GM21390 (cell line): ENCODE results near the gene PHLDB1.
A peak's percentile ranks its signal among the peaks of the same experiment; 100 is the strongest.
"Not testable (repeated sequence)": the region's sequence is repeated elsewhere in the genome, so short reads cannot be mapped to it uniquely, and the experiment has no call there.

Experiments
- ATAC-seq: cut with Tn5 transposase; IDR thresholded peaks from one replicate; pipeline ENCODE4 v1.9.1; 2021; ENCODE audit not compliant: unreplicated experiment

PHLDB1 gene

GRCh38 chr11:118682939-118683338, 75.5 kb downstream of the PHLDB1 start:
- not testable (repeated sequence) for ATAC-seq

DNA sequence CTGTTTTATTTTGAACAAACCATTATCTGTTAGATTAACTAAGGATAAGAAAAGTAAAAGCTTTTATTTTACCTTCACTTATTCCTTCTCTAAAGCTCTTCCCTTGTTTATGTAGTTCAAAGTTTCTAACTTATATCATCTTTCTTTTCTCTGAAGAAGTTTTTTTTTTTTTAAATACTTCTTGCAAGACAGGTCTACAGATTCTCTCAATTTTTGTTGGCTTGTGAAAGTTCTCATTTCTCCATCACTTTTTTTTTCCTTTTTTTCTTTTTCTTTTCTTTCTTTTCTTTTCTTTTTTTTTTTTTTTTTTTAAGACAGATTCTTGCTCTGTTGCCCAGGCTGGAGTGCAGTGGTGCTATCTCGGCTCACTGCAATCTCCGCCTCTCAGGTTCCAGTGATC, 76.8 kb downstream of the PHLDB1 start:
- ATAC-seq = no peak

- no peak for ATAC-seq
Observed at GRCh38 chr11:118687906-118688305, 80.5 kb downstream of the PHLDB1 start.

DNA sequence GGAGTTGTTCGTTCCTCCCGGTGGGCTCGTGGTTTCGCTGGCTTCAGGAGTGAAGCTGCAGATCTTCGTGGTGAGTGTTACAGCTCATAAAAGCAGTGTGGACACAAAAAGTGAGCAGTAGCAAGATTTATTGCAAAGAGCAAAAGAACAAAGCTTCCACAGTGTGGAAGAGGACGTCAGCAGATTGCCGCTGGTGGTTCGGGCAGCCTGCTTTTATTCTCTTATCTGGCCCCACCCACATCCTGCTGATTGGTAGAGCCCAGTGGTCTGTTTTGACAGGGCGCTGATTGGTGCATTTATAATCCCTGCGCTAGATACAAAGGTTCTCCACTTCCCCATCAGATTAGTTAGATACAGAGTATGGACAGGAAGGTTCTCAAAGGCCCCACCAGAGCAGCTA, 80.9 kb downstream of the PHLDB1 start:
- not testable (repeated sequence) for ATAC-seq

- ATAC-seq = no peak
Observed at GRCh38 chr11:118688851-118689502, 81.6 kb downstream of the PHLDB1 start.

GRCh38 chr11:118689503-118689851, 82.1 kb downstream of the PHLDB1 start:
- no peak for ATAC-seq

- peak; percentile 84 for ATAC-seq
Observed at GRCh38 chr11:118689852-118690552, 82.6 kb downstream of the PHLDB1 start.

DNA sequence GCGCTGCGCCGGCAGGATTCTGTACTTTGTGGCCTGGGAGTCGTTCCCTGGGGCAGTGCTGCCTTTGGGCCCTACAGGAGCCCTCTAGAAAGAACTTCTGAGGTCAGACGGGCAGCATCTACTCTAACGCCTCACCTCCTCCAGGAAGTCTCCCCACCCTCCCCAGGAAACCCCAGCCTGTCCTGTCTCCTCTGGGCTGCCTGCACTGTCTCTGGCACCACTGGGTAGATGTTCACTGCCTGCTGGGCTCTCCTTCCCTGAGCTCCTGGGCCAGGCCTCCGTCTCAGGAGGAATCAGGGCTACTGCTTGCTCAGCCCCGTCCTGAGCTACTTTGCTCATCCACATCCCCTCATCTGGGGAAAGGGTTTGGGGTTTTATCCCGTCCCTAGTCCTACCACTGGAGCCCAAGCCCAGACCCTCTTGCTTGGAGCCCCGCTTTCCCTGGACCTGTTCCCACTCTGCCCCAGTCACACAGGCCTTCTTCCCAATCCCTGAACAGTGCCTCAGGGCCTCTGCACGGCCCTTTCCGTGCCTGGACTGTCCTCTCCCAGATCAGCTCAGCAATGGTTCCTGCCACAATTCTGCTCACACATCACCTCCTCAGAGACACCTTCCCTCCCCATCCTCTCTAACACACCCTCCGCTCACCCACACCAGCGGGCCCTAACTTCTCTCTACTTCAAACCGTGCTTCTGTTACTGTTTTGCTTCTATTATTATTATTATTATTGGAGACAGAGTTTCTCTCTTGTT, 83.3 kb downstream of the PHLDB1 start:
- no peak for ATAC-seq

GRCh38 chr11:118691926-118692830, 84.8 kb downstream of the PHLDB1 start:
- ATAC-seq = peak; percentile 27

DNA sequence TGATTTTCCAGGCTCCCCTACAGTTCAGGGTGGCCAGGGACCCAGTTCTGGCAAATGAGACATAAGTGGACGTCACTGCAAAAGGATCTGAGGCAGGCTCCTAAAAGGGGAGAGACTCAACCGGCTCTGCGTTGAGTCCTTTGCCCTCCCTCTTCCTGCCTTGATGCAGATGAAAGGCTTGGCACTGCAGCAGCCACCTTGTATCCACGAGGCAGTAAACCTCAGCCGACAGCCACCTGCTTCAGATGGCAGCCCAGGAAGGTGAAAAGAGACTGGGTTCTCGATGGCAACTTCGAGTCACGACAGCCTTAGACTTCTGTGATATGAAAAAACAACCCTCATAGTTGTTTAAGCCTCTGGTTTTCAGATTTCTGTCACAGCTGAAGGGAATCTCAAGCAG, 86.8 kb downstream of the PHLDB1 start:
- ATAC-seq = no peak

DNA sequence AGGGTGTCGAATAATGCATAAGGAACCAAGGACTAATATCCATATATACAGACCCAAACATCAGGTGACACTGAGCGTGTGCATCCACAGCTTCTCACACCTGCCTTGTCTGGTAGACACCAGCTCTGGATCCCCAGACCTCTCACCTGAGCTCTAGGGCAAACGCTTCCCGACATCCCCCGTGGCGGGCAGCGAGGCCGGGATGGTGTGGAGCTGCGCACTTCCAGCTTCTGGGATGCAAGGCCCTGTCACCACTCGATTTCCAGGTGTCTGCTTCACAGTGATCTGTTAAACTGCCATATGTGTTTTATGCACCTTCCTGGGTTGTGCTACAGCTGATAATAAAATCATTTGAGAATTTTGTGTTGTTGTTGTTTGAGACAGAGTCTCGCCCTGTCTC, 87.4 kb downstream of the PHLDB1 start:
- no peak for ATAC-seq

GRCh38 chr11:118696673-118697226, 89.3 kb downstream of the PHLDB1 start:
- no peak for ATAC-seq

DNA sequence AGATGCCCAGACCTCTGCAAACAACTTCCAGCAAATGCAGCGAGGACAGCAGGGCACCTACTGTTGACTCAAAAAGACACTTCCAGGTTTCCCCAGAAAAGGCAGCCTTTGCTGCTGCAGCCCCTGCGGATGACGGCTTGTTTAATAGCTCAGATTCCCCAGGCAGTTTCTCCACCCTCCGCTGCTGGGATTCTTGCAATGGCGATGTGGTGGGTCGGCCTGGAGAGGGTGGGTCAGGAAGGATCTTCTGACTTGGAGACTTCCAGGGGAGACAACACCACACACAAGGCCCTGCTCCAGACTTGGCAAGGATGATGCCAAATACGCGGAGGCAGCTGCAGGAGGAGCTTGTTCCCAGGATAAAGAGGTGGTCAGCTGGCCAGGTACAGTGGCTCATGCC, 89.9 kb downstream of the PHLDB1 start:
- ATAC-seq = no peak

GRCh38 chr11:118699506-118700220, 92.2 kb downstream of the PHLDB1 start:
- no peak for ATAC-seq

GRCh38 chr11:118703563-118704106, 96.2 kb downstream of the PHLDB1 start:
- no peak for ATAC-seq

DNA sequence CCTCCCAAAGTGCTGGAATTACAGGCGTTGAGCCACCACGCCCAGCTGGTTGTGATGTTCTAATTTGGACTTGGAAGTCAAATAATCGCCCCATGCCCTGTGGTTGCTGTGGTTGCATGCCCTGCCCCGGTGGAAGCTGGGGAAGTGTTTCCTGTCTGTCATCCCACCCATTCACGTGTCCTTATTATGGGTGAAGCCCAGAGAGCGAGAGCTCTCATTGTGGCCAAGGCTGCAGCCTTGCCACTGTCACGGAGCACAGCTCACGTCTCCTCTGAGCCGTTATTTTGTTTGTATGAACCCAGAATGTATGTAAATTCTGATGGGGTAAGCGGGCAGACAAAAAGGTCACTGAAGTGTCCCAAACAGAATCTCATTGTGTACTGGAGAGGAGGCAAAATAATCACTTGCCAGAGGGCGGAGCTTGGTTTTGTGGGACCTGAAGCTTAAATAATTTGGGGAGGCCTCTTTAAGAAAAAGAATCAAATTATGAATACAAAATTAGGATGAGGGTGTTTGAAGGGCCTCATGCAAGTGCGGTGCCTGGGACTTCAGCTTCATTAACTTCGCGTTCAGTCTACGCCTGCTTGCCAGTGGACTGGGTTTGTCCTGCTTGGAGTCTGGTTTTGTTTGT, 97.8 kb downstream of the PHLDB1 start:
- ATAC-seq = no peak

- no peak for ATAC-seq
Observed at GRCh38 chr11:118705791-118706545, 98.6 kb downstream of the PHLDB1 start.

DNA sequence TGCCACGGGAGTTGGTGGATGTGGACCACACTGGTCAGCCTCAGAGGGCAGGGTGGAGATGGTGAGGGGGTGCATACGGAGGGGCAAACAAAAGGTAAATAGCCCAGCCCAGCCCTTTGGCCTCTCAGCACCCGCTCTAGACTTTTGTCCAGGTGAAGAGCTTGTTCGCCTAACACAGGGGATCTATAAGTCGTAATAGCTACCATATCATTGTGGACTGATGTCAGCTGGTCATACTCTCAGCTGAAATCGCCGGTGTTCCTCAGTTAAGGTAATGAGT, 99.1 kb downstream of the PHLDB1 start:
- no peak for ATAC-seq
